MM.1S (cell line): Measurements from ENCODE around the gene PRODH2.

Source experiments
- DNase-seq: peaks from one replicate; pipeline ENCODE4 v3.0.0-alpha.2; 2015
- H2AFZ ChIP-seq: fragments of 300-600 bp; sonication (generic); 2 replicates; pipeline ENCODE4 v1.6.0; 2016; ENCODE audit warnings: antibody characterized with exemption, low read length
- H3F3A ChIP-seq: fragments of 300-600 bp; sonication (generic); 2 replicates; pipeline ENCODE4 v1.6.1; 2016; ENCODE audit warnings: mild to moderate bottlenecking, antibody characterized with exemption, low read length, moderate library complexity, mixed read lengths; ENCODE audit not compliant: insufficient read depth
- H3K27ac ChIP-seq: fragments of 300-600 bp; sonication (generic); 2 replicates; pipeline ENCODE4 v1.5.1; 2016; ENCODE audit warnings: mild to moderate bottlenecking, low read length
- H3K27me3 ChIP-seq: fragments of 300-600 bp; sonication (generic); replicated peaks from 2 replicates; pipeline ENCODE4 v1.6.0; 2016; ENCODE audit warnings: low read length; ENCODE audit not compliant: insufficient read depth
- H3K36me3 ChIP-seq: fragments of 300-600 bp; sonication (generic); replicated peaks from 2 replicates; pipeline ENCODE4 v1.6.1; 2016; ENCODE audit warnings: mild to moderate bottlenecking, low read length, mixed read lengths; ENCODE audit not compliant: insufficient read depth
- H3K4me1 ChIP-seq: fragments of 300-600 bp; sonication (generic); 2 replicates; pipeline ENCODE4 v1.6.1; 2016; ENCODE audit warnings: low read length, mixed read lengths
- H3K4me2 ChIP-seq: fragments of 300-600 bp; sonication (generic); 2 replicates; pipeline ENCODE4 v1.6.0; 2016; ENCODE audit warnings: low read depth, low read length
- H3K4me3 ChIP-seq: fragments of 300-600 bp; sonication (generic); 2 replicates; pipeline ENCODE4 v1.5.1; 2016; ENCODE audit warnings: low read length, mixed read lengths
- H3K79me2 ChIP-seq: fragments of 300-600 bp; sonication (generic); 2 replicates; pipeline ENCODE4 v1.6.1; 2016; ENCODE audit warnings: mixed run types, low read length, mixed read lengths
- H3K9ac ChIP-seq: fragments of 300-600 bp; sonication (generic); 2 replicates; pipeline ENCODE4 v1.6.1; 2016; ENCODE audit warnings: low read length, mixed read lengths
- H3K9me2 ChIP-seq: fragments of 300-600 bp; sonication (generic); replicated peaks from 2 replicates; pipeline ENCODE4 v1.6.1; 2016; ENCODE audit warnings: mild to moderate bottlenecking, low read length, mixed read lengths; ENCODE audit not compliant: insufficient read depth
- H3K9me3 ChIP-seq: fragments of 300-600 bp; sonication (generic); replicated peaks from 2 replicates; pipeline ENCODE4 v1.6.1; 2016; ENCODE audit warnings: mild to moderate bottlenecking, low read length, mixed read lengths; ENCODE audit not compliant: insufficient read depth
- H4K20me1 ChIP-seq: fragments of 300-600 bp; sonication (generic); 2 replicates; pipeline ENCODE4 v1.6.1; 2016; ENCODE audit warnings: mild to moderate bottlenecking, low read length, moderate library complexity, mixed read lengths; ENCODE audit not compliant: insufficient read depth
- CTCF ChIP-seq: fragments of 300-600 bp; sonication (generic); IDR thresholded peaks from 2 replicates; pipeline ENCODE4 v1.5.1; 2016; ENCODE audit warnings: antibody characterized with exemption, low read length, mixed read lengths
- EZH2 ChIP-seq: fragments of 300-600 bp; sonication (generic); optimal IDR thresholded peaks from 2 replicates; pipeline ENCODE3; 2017; ENCODE audit warnings: low read depth, mild to moderate bottlenecking, antibody characterized with exemption, low read length, mixed read lengths
- EZH2phosphoT487 ChIP-seq: fragments of 300-600 bp; sonication (generic); IDR thresholded peaks from 2 replicates; pipeline ENCODE4 v1.6.1; 2018; ENCODE audit warnings: antibody characterized with exemption, low read length

The PRODH2 gene

GRCh38 chr19:35767288-35768081 is 45.2 kb downstream of the PRODH2 start:
- no peak for DNase-seq
- Histone ChIP-seq H2AFZ (no peak overlapping the region), H3K36me3 (no peaks in the 10 kb centered on the region), H3K4me2 (no peak overlapping the region), H3K4me3 (no peak overlapping the region), H3K27me3 (no peaks in the 10 kb centered on the region), H3K9me2 (no peaks in the 10 kb centered on the region), H3K4me1 (no peaks in the 10 kb centered on the region), H3K9me3 (no peaks in the 10 kb centered on the region), H4K20me1 (no peaks in the 10 kb centered on the region), H3K79me2 (no peaks in the 10 kb centered on the region), H3K9ac (no peak overlapping the region), H3F3A (no peaks in the 10 kb centered on the region), H3K27ac (no peak overlapping the region)
- TF ChIP-seq CTCF (no peak), EZH2phosphoT487 (no peak), EZH2 (no peak)

- H3K36me3 ChIP-seq, result no peaks in the 10 kb centered on the region
- H3K27ac ChIP-seq, result no peak overlapping the region
- no peak overlapping the region for H3K4me3 ChIP-seq
- H3K79me2 ChIP-seq, result no peaks in the 10 kb centered on the region
- no peak for DNase-seq
- H2AFZ ChIP-seq, result no peak overlapping the region
- no peaks in the 10 kb centered on the region for H3K9me3 ChIP-seq
- no peaks in the 10 kb centered on the region for H4K20me1 ChIP-seq
- H3K9ac ChIP-seq, result no peak overlapping the region
- H3F3A ChIP-seq, result no peaks in the 10 kb centered on the region
- no peaks in the 10 kb centered on the region for H3K9me2 ChIP-seq
- TF ChIP-seq CTCF (no peak), EZH2phosphoT487 (no peak), EZH2 (no peak)
- H3K27me3 ChIP-seq, result no peaks in the 10 kb centered on the region
- H3K4me2 ChIP-seq, result no peak overlapping the region
- no peaks in the 10 kb centered on the region for H3K4me1 ChIP-seq
These were observed 46.0 kb downstream of the PRODH2 start for GRCh38 chr19:35766571-35767104.

GRCh38 chr19:35764432-35765315 is 48.0 kb downstream of the PRODH2 start:
- Histone ChIP-seq H3K27ac (no peak overlapping the region), H4K20me1 (no peaks in the 10 kb centered on the region), H3K36me3 (no peaks in the 10 kb centered on the region), H3K4me1 (no peaks in the 10 kb centered on the region), H3K9ac (no peak overlapping the region), H3K9me3 (no peaks in the 10 kb centered on the region), H3K79me2 (peaks cover 2% of the 10 kb centered on the region), H3K27me3 (no peaks in the 10 kb centered on the region), H3K4me2 (no peak overlapping the region), H3F3A (no peaks in the 10 kb centered on the region), H2AFZ (no peak overlapping the region), H3K4me3 (no peak overlapping the region), H3K9me2 (no peaks in the 10 kb centered on the region)
- no peak for DNase-seq
- TF ChIP-seq EZH2phosphoT487, result no peak
- TF ChIP-seq CTCF, result no peak
- TF ChIP-seq EZH2, result no peak
